HCT116 (cell line): ENCODE data around the gene FHOD3. TPM values are rescaled to one million over a fixed set of nuclear protein-coding genes. Genes with fewer than 3 reads are reported as not detected.

Experiments
- ATAC-seq: fragments of 200-7000 bp; cut with Tn5 transposase; 2 replicates; pipeline ENCODE4 v1.9.1; 2020; ENCODE audit warnings: mild to moderate bottlenecking, moderate library complexity
- BruUV-seq: library from RNA; stranded (reverse); fragments of 400-500 nt; replicated peaks from 2 replicates; lab custom pipeline; 2021; lab: Mats Ljungman, UMichigan
- CTCF ChIA-PET: fragments of 300-600 bp; sonication (Branson Sonifier 250); formaldehyde crosslinking; loops from one replicate; lab custom pipeline; 2021; ENCODE audit warnings: antibody characterized with exemption; lab: Charles Lee
- POLR2A ChIA-PET: fragments of 300-600, 350-600 bp; sonication (Branson Sonifier 250); formaldehyde crosslinking; loops from one replicate; lab custom pipeline; 2021; ENCODE audit warnings: antibody characterized with exemption; lab: Charles Lee
- RAD21 ChIA-PET, 2 experiments: fragments of 300-600 bp; sonication (Branson Sonifier 250); formaldehyde crosslinking; loops; one replicate each; lab custom pipeline; 2023; ENCODE audit warnings: low total read pairs in 2 of 2; ENCODE audit not compliant: uncharacterized antibody in 2 of 2, unreplicated experiment in 2 of 2, low non-redundant PET in 1 of 2; lab: Charles Lee
- DNase-seq: peaks from one replicate; pipeline ENCODE4 v3.0.0-alpha.2; 2010; ENCODE audit warnings: low read depth, low spot score
- H2AFZ ChIP-seq: fragments of 200-600 bp; shearing (Covaris generic), sonication (generic); 2 replicates; pipeline ENCODE4 v1.6.1; 2017; ENCODE audit warnings: low read depth, mixed run types, mixed read lengths, antibody characterized with exemption, low read length; ENCODE audit not compliant: poor library complexity, severe bottlenecking
- H3K27ac ChIP-seq: 2 replicates; pipeline ENCODE4 v1.5.1; 2012; ENCODE audit warnings: low read depth, low read length
- H3K27me3 ChIP-seq: fragments of 200-600 bp; sonication (generic); 2 replicates; pipeline ENCODE4 v1.6.1; 2016; ENCODE audit warnings: mixed run types, low read length, mixed read lengths; ENCODE audit not compliant: insufficient read depth
- H3K36me3 ChIP-seq, 2 experiments: fragments of 200-500 bp in 1 of 2; fragments of 200-600 bp in 1 of 2; sonication (Bioruptor generic) in 1 of 2; sonication (generic) in 1 of 2; 2 replicates each; pipeline versions ENCODE4 v1.5.1 to v1.6.1; 2014 to 2016; ENCODE audit warnings: low read length in 2 of 2, inconsistent platforms in 1 of 2, mixed read lengths in 1 of 2, mixed run types in 1 of 2; ENCODE audit not compliant: insufficient read depth in 2 of 2, control insufficient read depth in 1 of 2
- H3K4me1 ChIP-seq, 2 experiments: fragments of 200-600 bp in 1 of 2; sonication (generic) in 1 of 2; 2 replicates each; pipeline versions ENCODE4 v1.5.1 to v1.6.1; 2012 to 2017; ENCODE audit warnings: low read length in 2 of 2, inconsistent platforms in 1 of 2, mild to moderate bottlenecking in 1 of 2, mixed read lengths in 1 of 2, mixed run types in 1 of 2, moderate library complexity in 1 of 2; ENCODE audit not compliant: insufficient read depth in 2 of 2, control insufficient read depth in 1 of 2
- H3K4me2 ChIP-seq: fragments of 200-600 bp; sonication (generic); 2 replicates; pipeline ENCODE4 v1.6.1; 2017; ENCODE audit warnings: mixed run types, low read length, mixed read lengths
- H3K4me3 ChIP-seq, 2 experiments: fragments of 200-600 bp in 1 of 2; sonication (generic) in 1 of 2; replicated peaks in 1 of 2; 2 replicates each; pipeline ENCODE4 v1.5.1; 2011 to 2016; ENCODE audit warnings: low read length in 2 of 2, control low read depth in 1 of 2, low read depth in 1 of 2, mild to moderate bottlenecking in 1 of 2, mixed read lengths in 1 of 2, mixed run types in 1 of 2
- H3K79me2 ChIP-seq: fragments of 200-600 bp; sonication (generic); 2 replicates; pipeline ENCODE4 v1.6.1; 2017; ENCODE audit warnings: mild to moderate bottlenecking, mixed run types, low read length, moderate library complexity, mixed read lengths; ENCODE audit not compliant: insufficient read depth
- H3K9ac ChIP-seq: fragments of 200-600 bp; sonication (generic); 2 replicates; pipeline ENCODE4 v1.6.1; 2016; ENCODE audit warnings: low read length, mixed read lengths
- H3K9me2 ChIP-seq: fragments of 200-600 bp; sonication (generic), shearing (Covaris generic); 2 replicates; pipeline ENCODE4 v1.6.1; 2017; ENCODE audit warnings: mixed run types, mild to moderate bottlenecking, moderate library complexity; ENCODE audit not compliant: insufficient read depth
- H3K9me3 ChIP-seq, 2 experiments: fragments of 200-500 bp in 1 of 2; fragments of 200-600 bp in 1 of 2; sonication (Bioruptor generic) in 1 of 2; sonication (generic) in 1 of 2; 2 replicates each; pipeline ENCODE4 v1.6.1; 2014 to 2017; ENCODE audit warnings: low read length in 2 of 2, mixed read lengths in 2 of 2, inconsistent platforms in 1 of 2, low read depth in 1 of 2, mild to moderate bottlenecking in 1 of 2, mixed run types in 1 of 2, moderate library complexity in 1 of 2; ENCODE audit not compliant: control insufficient read depth in 1 of 2, insufficient read depth in 1 of 2
- H4K20me1 ChIP-seq: fragments of 200-600 bp; sonication (generic), shearing (Covaris generic); 2 replicates; pipeline ENCODE4 v1.6.1; 2017; ENCODE audit warnings: mixed run types, mild to moderate bottlenecking, moderate library complexity; ENCODE audit not compliant: insufficient read depth
- ELF1 ChIP-seq: IDR thresholded peaks from 2 replicates; pipeline ENCODE4 v1.6.1; 2012; ENCODE audit warnings: low read depth, borderline replicate concordance
- JUND ChIP-seq: IDR thresholded peaks from 2 replicates; pipeline ENCODE4 v1.6.1; 2012
- POLR2A ChIP-seq: IDR thresholded peaks from 2 replicates; pipeline ENCODE4 v1.7.0; 2011; ENCODE audit warnings: borderline replicate concordance; ENCODE audit not compliant: insufficient read depth, insufficient read length; ENCODE audit errors: extremely low read depth
- POLR2AphosphoS5 ChIP-seq: IDR thresholded peaks from 2 replicates; pipeline ENCODE4 v1.6.1; 2011; ENCODE audit warnings: mild to moderate bottlenecking, low read depth, low read length, moderate library complexity
- REST ChIP-seq: IDR thresholded peaks from 2 replicates; pipeline ENCODE4 v1.6.1; 2012; ENCODE audit warnings: low read depth
- SIN3A ChIP-seq: IDR thresholded peaks from 2 replicates; pipeline ENCODE4 v1.6.1; 2012; ENCODE audit warnings: low read depth
- SP1 ChIP-seq: IDR thresholded peaks from 2 replicates; pipeline ENCODE4 v1.6.1; 2012; ENCODE audit warnings: low read depth
- SRF ChIP-seq: IDR thresholded peaks from 2 replicates; pipeline ENCODE4 v1.6.1; 2012; ENCODE audit warnings: low read depth
- TCF7L2 ChIP-seq: IDR thresholded peaks from 2 replicates; pipeline ENCODE4 v1.7.0; 2011; ENCODE audit warnings: borderline replicate concordance, inconsistent platforms; ENCODE audit not compliant: insufficient read depth, insufficient read length; ENCODE audit errors: extremely low read depth
- ZBTB33 ChIP-seq: IDR thresholded peaks from 2 replicates; pipeline ENCODE4 v1.6.1; 2011; ENCODE audit warnings: mild to moderate bottlenecking, low read length, moderate library complexity; ENCODE audit not compliant: insufficient replicate concordance; ENCODE audit errors: extremely low read depth
- ZFX ChIP-seq: fragments of 450-650 bp; IDR thresholded peaks from 2 replicates; pipeline ENCODE4 v1.6.1; 2017
- ZNF274 ChIP-seq: fragments of 200-500 bp; sonication (Bioruptor generic); IDR thresholded peaks from 2 replicates; pipeline ENCODE4 v1.6.1; 2014; ENCODE audit warnings: mild to moderate bottlenecking, low read depth, low read length, inconsistent platforms
- intact Hi-C: fragments of 100-400 bp; cut with micrococcal nuclease; formaldehyde crosslinking; loops from 2 replicates; pipeline ENCODE4 v1.10.0; 2022
- total RNA-seq: library from RNA; stranded (reverse); gene quantifications from one replicate; pipeline ENCODE4 v1.2.1, GENCODE V29; 2021; ENCODE audit not compliant: unreplicated experiment

FHOD3 gene
- total RNA-seq, 1 experiment from 2014 or later, result 4.0 TPM

- no peaks in the 10 kb centered on the region for H3K27me3 ChIP-seq
- no peak for DNase-seq
- no peaks in the 10 kb centered on the region for H4K20me1 ChIP-seq
- H3K9ac ChIP-seq, result no peak overlapping the region
- intact Hi-C loops, result no loop called here
- no peaks in the 10 kb centered on the region for H3K4me1 ChIP-seq
- no TSS peak for BruUV-seq
- TF ChIP-seq POLR2A (no peak), SRF (no peak), REST (no peak), TCF7L2 (no peak), SIN3A (no peak), POLR2AphosphoS5 (no peak), ZNF274 (no peak), ZBTB33 (no peak), ELF1 (no peak), SP1 (no peak), ZFX (no peak), JUND (no peak)
- H3K79me2 ChIP-seq, result no peaks in the 10 kb centered on the region
- H3K36me3 ChIP-seq, result no peaks in the 10 kb centered on the region
- H3K9me2 ChIP-seq, result no peaks in the 10 kb centered on the region
- no peak overlapping the region for H3K4me3 ChIP-seq
- no peak for ATAC-seq
- no peak overlapping the region for H2AFZ ChIP-seq
- ChIA-PET POLR2A (no interaction called here), RAD21 (no interaction called here), CTCF (no interaction called here)
- no peak overlapping the region for H3K27ac ChIP-seq
- no peaks in the 10 kb centered on the region for H3K9me3 ChIP-seq
- no peak overlapping the region for H3K4me2 ChIP-seq
These were observed 28.4 kb upstream of the FHOD3 start for GRCh38 chr18:36269157-36269556.
